Ramos (cell line): ENCODE results near the gene SPON1.
"Not testable (repeated sequence)": the region's sequence is repeated elsewhere in the genome, so short reads cannot be mapped to it uniquely, and the experiment has no call there.

Experiments
- in situ Hi-C: fragments of 300-500 bp; cut with MboI; formaldehyde crosslinking; loops from one replicate; pipeline ENCODE4 v1.14.3; 2022; ENCODE audit warnings: low sequenced_read_pairs; ENCODE audit not compliant: unreplicated experiment

SPON1 gene

DNA sequence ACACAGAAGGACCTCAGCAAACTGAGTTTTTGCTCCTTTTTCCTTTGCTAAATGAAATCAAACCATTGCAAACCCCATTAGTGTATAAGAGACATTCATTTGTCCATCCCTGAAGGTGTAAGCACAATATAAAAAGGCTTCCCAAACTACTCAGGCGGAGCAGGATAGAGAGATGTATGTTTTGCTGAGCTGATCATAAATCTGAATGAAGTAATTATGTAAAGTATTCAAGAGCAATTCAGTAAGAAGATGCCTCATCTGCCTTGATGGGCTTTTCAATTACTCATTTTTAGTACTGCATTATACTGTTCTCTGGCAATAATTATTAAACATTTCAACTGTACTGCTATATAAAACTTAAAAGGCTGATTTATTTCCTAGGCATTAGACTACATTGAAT lies 65.0 kb downstream of the SPON1 start:
- in situ Hi-C loops: no loop called here

DNA sequence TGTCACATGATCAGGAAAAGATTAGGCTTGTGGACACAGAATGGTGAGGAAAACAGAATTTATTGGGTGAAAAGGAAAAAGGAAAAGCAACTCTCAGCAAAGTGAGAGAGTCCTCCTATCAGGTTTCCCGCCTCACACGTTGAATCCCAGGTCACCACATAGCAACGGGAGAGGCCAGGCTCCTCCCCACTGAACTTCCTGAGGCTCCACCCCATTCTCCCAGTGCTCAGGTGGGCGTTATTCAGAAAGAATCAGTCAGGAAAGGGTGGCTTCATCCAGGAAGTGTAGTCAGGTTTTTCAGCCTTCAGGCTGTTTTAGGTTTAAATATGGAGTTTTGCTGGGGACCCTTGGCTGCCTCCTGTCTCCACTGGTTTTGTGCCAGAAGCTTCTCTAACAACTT lies 66.9 kb downstream of the SPON1 start:
- in situ Hi-C loops: no loop called here

DNA sequence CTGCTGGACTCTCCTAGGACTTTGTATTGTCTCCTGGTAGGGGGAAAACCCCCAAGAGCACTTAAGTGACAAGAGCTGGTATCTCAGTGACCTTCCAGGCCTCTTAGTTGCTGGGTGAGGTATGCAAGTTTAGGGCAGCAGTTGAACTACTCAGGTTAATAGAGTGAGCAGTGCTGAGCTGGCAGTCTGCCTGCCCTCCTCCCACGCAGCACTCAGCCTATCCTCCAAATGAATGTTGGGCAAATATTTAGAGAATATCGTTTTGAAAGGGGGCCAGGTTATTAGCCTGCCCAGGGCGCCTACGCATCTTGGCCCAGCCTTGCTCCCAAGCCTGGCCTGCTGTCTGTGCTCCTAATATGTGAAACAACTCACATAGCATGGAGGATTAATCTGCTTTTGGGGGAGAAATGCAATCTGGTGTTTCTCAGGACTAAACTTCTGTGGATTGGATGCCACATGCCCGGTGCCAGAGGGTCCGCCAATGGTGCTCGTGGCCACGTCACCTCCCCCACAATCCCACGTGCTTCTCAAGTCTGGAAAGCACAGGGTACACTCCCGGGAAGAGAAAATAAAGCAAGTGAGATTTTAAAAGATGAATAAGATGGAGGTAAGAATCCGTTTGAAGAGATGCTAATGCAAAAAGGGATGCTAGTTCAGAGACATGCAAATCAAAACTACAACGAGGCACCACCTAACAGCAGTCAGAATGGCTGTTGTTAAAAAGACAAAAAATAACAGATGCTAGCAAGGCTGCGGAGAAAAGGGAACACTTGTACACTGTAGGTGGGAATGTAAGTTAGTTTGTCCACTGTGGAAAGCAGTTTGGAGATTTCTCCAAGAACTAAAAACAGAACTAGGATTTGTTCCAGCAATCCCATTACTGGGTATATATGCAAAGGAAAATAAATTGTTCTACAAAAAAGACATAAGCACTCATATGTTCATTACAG lies 67.7 kb downstream of the SPON1 start:
- in situ Hi-C loops: no loop called here

DNA sequence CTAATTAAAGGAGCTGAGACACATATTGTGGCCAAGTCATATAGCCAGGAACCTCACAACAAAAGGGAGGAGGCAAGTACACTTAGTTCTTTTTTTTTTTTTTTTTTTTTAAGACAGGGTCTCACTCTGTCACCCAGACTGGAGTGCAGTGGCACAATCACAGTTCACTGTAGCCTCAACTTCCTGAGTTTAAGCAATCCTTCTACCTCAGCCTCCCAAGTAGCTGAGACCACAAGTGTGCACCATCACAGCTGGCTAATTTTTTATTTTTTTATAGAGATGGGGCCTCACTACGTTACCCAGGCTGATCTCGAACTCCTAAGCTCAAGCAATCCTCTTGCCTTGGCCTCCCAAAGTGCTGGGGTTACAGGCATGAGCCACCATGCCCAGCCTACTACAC lies 73.0 kb downstream of the SPON1 start:
- in situ Hi-C loops: not testable (repeated sequence)

DNA sequence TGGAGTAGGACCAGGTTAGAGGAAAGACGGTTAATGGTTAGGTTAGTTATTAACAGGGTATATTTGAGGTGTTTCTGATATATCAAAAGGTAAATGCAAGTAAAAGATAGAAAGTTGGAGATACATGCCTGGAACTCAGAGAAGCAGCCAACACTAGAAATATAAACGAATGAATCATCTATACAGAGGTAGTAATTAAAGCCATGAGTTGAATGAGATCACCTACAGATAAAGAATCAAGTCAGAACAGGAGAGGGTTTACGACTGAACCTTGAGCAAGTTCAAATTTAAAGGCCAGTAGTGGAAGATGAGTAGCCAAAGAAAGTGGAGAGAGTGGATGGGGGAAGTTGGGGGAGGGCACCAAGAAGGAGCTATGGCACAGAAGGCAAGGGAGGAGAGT lies 73.9 kb downstream of the SPON1 start:
- in situ Hi-C loops: no loop called here

DNA sequence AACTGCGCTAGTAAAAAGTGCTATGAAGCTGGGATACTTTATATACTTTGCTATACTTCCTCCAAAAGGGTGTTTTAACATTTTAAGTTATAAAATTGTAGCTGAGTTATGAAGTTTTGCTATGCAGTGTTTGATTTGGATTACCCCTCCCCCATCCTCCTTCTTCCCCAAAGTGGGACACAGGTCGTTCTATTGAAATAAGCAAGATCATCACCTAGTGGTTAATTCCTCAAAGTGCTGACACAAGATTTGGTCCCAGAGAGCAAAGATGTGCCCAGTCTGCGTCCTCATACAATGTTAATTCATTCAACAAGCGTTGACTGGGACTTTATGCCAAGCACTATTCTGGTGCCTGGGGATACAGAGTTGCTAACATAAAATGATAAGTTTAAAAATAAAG lies 78.5 kb downstream of the SPON1 start:
- in situ Hi-C loops: no loop called here

DNA sequence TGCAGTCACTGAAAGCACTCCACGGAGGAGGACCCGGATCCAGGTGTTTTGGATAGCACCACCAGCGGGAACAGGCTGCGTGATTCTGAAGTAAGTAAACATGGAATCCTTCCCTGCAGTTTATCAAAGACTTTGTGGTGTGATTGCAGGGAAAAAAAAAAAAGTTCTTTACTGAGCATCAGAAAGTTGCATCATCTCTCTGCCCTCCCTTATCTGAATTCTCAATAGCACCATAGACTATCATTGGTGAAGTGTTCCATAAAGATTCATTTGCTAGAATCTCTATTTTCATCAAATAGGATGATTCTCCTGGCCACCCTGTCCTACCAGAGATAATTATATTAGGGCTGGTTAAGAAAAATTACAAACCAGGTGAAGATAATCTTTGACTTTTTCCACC lies 79.0 kb downstream of the SPON1 start:
- in situ Hi-C loops: no loop called here

DNA sequence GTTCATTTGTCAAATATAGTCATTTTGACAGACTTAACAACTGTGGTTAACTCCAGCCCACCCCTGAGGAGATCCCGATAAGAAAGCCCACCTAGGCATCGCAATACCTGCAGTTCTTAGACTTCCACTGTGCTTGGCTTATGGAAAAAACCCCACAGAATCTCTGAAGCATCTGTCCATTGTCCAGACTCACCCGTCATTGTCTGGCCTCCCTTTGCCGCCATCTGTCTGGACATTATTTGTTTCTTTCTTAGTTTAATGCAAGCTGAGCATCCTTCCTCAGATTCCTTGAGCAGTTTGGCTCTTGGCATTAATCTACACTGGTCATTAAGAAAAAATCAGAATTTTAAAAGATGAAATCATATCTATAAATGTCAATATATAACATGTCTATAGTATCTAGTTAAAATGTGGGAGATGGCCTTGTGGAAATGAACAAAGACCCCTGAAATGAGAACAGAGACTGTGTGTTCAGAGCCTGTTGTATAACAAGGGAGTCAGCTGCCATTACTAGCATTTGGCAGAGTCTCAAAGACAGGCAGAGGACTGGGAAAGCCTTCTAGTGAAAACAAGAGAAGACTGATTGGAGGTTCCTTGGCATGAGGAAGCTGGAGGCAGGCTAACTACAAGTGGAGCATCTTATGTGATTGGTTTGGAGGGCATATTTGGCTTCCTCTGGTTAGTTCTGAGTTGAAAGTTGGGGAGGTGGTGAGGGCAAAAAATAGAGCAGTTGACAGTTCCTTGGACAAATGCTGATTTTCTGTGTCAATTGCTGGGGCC lies 80.4 kb downstream of the SPON1 start:
- in situ Hi-C loops: no loop called here

DNA sequence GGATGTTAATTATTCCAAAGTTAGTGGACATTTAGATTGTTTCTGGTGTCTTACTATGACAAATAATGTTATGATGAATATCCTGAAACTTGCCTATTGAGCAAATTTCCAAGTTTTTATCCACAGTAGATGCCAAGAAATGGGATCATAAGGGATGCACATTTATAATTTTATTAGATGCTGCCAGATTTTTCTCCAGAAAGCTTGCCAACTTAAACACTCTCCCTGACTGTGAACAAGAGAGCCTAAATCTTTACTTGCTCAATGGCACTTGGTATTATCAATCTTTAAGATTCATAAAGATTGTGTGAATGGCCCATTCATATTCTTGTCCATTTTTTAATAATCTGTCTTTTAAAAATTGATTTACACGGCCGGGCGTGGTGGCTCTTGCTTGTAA lies 82.4 kb downstream of the SPON1 start:
- in situ Hi-C loops: no loop called here

DNA sequence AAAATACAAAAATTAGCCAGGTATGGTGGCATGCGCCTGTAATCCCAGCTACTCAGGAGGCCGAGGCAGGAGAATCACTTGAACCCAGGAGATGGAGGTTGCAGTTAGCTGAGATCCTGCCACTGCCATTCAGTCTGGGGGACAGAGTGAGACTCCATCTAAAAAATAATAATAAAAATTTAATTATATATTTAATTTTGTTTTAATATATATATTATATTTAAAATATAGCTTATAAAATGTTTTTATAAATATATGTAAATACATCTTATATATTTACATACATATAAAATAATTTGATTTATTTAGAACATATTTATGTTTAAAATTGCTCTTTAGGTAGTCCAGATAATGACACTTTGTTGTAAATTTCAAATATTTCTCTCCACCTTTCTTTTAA lies 82.9 kb downstream of the SPON1 start:
- in situ Hi-C loops: no loop called here

DNA sequence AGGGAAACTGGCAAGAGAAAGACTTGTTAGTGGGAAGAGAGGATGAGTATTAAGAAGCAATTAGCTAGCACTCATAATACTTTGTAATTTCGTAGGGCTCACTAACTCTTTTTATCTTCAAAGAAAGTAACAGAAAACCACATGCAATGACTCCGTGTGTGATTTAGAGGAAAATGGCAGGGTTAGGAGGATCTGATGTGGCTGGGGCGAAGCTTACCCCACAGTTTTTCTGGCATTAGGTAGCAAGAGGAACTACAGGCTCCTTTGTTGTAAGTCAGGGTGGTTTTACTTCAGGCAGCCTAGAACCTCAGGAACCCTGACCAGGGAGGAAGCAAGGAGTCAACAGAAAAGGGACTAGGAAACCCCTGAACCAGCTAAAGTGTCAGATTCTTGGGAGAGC lies 89.7 kb downstream of the SPON1 start:
- in situ Hi-C loops: no loop called here

DNA sequence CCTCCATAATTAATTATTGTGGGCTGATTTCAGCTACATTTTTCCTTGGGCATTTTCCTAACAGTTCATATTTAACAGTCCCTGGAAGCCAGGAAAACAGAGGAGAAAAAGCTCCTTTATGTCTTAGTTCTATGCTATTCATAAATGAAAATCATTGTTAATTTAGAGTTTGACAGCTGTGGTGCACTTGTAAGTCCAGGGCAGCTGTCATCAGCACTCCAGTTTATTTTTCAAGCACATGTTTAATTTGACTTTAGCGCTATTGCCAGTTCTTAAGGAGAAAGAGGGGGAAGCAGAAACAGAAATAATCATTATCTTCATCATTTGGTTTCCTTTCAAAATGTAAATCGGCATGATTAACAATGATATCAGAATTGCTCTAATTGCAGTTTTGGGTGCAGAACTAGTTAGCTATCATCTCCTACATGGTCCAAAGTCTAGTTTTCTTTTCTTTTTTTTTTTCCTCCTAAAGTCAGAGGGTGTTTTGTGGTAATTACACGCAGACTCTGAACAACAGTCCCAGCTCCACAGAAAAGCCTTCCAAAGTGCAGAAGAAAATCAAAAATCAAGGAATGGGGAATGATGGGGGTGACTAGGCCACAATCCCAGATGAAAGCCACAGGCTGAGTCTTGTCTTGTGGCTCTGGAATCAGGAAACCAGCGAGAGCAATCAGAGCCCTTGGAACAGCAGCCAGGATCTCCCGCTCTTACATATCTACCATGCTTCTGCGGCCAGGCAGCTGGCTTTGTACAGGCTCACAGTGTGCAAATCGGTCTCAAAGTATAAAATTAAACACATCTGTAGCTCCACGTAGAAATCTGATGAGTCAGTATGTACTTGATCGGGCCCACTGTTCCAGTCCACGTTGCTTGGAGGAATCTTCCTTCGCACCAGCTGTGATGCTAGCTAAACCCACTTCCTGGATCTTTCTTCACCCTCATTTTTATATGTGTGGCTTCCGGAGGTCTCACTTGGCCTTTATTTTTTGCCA lies 91.9 kb downstream of the SPON1 start:
- in situ Hi-C loops: no loop called here

DNA sequence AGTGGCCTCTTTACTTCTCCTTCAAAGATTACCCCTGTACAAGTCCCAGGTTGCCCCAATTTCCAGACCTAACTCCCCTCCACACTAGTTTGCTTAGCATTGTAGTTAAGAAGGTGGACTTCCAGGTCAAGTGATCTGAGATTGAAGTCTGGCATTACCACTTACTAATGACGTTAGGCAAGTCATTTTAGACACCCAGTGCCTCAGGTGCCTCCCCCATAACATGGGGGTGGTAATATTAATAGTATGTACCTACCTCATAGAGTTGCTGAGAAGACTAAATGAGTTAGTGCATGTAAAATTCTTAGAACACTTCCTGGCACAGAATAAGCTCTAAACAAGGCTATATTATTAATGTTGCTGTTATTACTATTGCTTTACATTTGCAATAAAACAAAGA lies 93.4 kb downstream of the SPON1 start:
- in situ Hi-C loops: no loop called here

DNA sequence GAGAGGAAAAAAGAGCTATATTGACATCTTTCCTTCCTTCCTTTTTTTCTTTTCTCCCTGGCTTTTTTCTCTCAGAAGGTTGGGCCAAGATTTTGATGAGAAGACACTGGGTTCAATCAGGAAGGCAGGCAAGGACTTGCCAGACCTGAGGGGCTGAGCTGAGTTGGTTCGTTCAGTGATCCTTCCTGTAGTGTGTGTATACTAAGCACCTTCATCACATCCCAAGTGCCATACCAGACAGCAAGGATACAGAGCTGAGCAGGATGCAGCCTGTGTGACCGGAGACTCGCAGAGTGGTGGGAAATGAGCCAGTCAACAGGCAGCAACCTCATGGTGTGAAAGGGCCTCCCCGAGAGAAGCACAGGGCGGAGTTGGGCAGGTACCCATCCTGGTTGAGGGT lies 95.5 kb downstream of the SPON1 start:
- in situ Hi-C loops: no loop called here

DNA sequence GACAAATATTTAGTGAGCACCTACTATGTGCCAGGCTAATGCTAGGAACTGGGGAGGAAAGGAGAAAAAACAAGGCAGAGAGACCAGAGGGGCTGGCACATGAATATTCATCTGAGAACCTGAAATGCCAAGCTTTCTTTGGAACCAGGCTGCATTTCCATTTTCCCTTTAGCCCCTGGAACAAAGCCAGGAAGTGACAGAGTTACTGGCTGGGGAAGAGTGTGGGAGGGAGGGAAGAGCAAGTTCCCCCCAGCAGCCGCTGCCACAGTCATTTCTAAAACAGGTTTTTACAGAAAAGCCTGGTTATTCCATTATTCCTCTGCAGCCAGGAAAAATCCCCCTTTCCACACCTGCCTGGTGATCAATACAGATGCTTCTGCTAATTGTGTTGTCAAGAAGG lies 97.0 kb downstream of the SPON1 start:
- in situ Hi-C loops: no loop called here

DNA sequence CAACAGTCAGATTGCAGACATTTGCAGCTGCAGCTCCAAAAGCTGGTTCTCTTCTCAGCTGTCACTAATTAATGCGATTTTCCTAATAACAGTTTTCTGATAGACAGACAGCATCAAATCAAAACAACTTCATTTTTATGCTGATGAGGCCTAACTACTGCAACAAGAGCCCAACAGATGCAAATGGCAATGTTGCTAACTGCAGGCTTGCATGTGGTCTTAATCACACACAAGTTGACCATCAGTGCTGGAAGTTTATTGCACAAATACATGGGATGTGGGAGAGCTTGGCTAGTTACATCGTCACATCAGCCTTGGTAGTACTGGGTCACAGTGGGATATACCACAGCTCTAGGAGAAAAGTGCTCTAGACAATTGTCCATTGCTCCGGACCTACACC lies 99.2 kb downstream of the SPON1 start:
- in situ Hi-C loops: no loop called here

DNA sequence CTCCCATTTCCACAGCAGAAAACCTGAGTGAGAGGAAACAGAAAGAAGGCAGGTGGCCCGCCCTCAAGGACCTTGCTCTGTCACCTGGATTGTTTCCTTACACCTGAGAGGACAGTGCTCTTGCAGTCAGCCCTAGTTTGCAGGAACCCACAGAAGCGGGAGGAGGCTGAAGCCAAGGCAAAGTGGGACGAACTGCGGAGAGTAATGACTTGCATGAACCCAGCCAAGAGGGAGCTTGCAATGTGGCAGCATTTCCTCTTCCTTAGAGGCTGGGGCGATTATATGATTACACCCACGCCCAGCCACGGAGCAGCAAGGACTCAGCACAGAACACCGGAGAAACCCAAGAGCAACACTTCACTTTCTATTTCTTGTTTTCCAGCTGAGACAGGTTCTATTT lies 102.6 kb downstream of the SPON1 start:
- in situ Hi-C loops: no loop called here

DNA sequence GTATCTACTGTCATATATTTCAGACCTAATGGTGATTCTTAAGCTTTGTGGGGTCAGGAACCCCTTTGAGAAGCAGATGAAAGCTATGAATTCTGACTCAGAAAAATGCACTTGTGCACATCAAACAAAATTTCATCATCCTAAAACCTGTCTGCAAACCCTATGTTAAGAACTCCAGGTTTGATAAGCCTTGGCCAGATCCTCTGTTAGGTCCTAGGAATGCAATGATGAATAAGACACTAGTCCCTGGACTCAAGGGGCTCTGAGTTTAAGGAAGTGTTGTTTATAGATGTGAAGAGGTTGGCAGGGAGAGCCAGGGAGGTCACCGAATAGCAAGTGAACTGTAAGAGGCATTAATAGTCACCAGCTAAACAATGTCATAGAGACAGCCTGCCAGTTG lies 103.2 kb downstream of the SPON1 start:
- in situ Hi-C loops: no loop called here

DNA sequence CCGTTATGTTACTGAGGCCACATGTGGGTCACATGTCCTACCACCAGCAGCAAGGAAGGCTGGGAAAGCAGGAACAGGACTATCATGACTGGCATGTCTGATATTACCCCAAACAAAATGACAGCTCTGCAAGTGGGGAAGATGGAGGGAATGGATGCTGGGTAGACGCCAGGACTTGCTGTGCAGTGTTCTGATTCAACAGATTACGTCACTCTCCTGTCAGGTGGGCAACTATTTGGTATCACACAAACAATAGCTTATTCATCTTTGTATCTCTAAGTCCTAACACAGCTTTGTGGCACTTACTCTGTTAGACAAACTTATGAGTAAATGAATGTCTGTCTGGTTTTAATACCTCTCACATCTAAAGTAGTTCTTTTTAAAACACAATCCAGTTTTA lies 105.2 kb downstream of the SPON1 start:
- in situ Hi-C loops: no loop called here

DNA sequence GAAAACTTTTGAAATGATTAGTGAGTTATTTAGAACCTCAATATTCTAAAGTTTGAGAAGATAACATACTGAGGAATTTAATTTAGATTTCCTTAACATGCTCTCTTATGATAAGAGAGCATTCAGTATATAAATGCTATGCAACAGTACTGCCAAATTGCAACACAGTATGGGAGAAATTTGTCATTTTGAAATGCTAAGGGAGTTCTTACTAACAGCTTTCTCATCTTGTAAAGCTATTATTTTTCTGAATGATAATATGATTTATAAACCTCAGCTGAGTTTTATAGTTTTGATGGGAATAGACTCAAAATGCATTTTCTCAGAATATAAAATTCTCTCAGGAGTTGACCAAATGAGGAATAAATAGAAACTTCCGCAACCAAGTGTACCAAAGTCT lies 108.4 kb downstream of the SPON1 start:
- in situ Hi-C loops: no loop called here
